ENCODE measurements around the gene PAK5. TPM values are rescaled to one million over a fixed set of nuclear protein-coding genes. Genes with fewer than 3 reads are reported as not detected.

PAK5 gene
- total and polyA plus RNA-seq, 2 experiments from 2014 or later = 0.57 to 1.1 TPM

GRCh38 chr20:9518576-9519175, 320.2 kb downstream of the PAK5 start:
- no peaks in the 10 kb centered on the region for H3K36me3 ChIP-seq (ENCODE audit: insufficient read depth)
- H3K27me3 ChIP-seq (ENCODE audit: insufficient read depth) = peaks cover 87% of the 10 kb centered on the region
- no peaks in the 10 kb centered on the region; the same call in 1 of the 3 replicates for H3K9me3 Mint-ChIP-seq
- H3K4me3 Mint-ChIP-seq = peak overlapping the region; percentile 11; the same call in 1 of the 3 replicates
- DNase-seq (ENCODE audit: low spot score) (peak; percentile 84), ATAC-seq (peak; percentile 74)
- H3K79me2 ChIP-seq (replicated peaks; ENCODE audit: insufficient read depth) = no peaks in the 10 kb centered on the region
- peaks cover 66% of the 10 kb centered on the region for H3K27me3 Mint-ChIP-seq (ENCODE audit: insufficient read depth, low read depth, poor library complexity)
- H3K27ac Mint-ChIP-seq = no peak overlapping the region
- no peak for TF ChIP-seq EZH2 (IDR thresholded peaks at IDR 0.05; ENCODE audit: low read depth, unreplicated experiment)
- peak; percentile 12; the same call in 1 of the 2 replicates for TF ChIP-seq NANOG (IDR thresholded peaks at IDR 0.05; ENCODE audit: borderline replicate concordance)
- TF ChIP-seq ZNF331 (CRISPR knock-in tag; IDR thresholded peaks at IDR 0.05; ENCODE audit: low read depth) = no peak
- TF ChIP-seq POLR2AphosphoS5 (IDR thresholded peaks at IDR 0.05; ENCODE audit: low read depth) = no peak; the same call in 1 of the 2 replicates
- TF ChIP-seq CTCF (conservative IDR thresholded peaks at IDR 0.05; ENCODE audit: low read depth in 2 of 2) = no peak
- no peak for TF ChIP-seq JUNB (IDR thresholded peaks at IDR 0.05; ENCODE audit: unreplicated experiment)
- TF ChIP-seq EZH2phosphoT487 (IDR thresholded peaks at IDR 0.05; ENCODE audit: unreplicated experiment) = no peak
- TF ChIP-seq ETS1 (IDR thresholded peaks at IDR 0.05) = no peak
- no peak for TF ChIP-seq STAT1 (IDR thresholded peaks at IDR 0.05; ENCODE audit: unreplicated experiment)
- no peak for TF ChIP-seq REST (IDR thresholded peaks at IDR 0.05; ENCODE audit: unreplicated experiment)
- 0 out of 2 replicates have a peak, but pooled peaks have one; percentile 6 for TF ChIP-seq ZNF114 (CRISPR knock-in tag; IDR thresholded peaks at IDR 0.05)
- peak; percentile 98 for TF ChIP-seq ZNF462 (CRISPR knock-in tag; IDR thresholded peaks at IDR 0.05)
- no peak for TF ChIP-seq CREB1 (CRISPR knock-in tag; IDR thresholded peaks at IDR 0.05; ENCODE audit: low read depth)
- no peak overlapping the region for H3K27ac ChIP-seq (ENCODE audit: low read depth)
- H3F3A ChIP-seq (replicated peaks; ENCODE audit: low read depth) = peaks cover 6% of the 10 kb centered on the region; the same call in 1 of the 2 replicates
- H3K4me2 ChIP-seq = peak overlapping the region; percentile 59
- H3K36me3 Mint-ChIP-seq (ENCODE audit: low read depth) = peaks cover 13% of the 10 kb centered on the region; the same call in 2 of the 3 replicates
- 0 out of 2 replicates have a peak, but pooled peaks cover 9% of the 10 kb centered on the region for H4K20me1 ChIP-seq (replicated peaks; ENCODE audit: insufficient read depth)
- no peak overlapping the region for H2AFZ ChIP-seq
- peak overlapping the region; percentile 22; the same call in 1 of the 2 replicates for H3K4me3 ChIP-seq
- H3K4me1 ChIP-seq (ENCODE audit: insufficient read depth) = peaks cover 65% of the 10 kb centered on the region
- H3K4me1 Mint-ChIP-seq = peaks cover 70% of the 10 kb centered on the region
- no peaks in the 10 kb centered on the region for H3K9me2 ChIP-seq (ENCODE audit: insufficient read depth)
